IMR-90 (cell line): ENCODE measurements around the gene STAT4. TPM values are rescaled to one million over a fixed set of nuclear protein-coding genes. Genes with fewer than 3 reads are reported as not detected.

Experiments used
- ATAC-seq: fragments of 200-7000 bp; cut with Tn5 transposase; 2 replicates; pipeline ENCODE4 v1.9.1; 2020; ENCODE audit warnings: low read depth, mild to moderate bottlenecking, moderate library complexity
- BruUV-seq: library from RNA; stranded (reverse); fragments of 400-500 nt; replicated peaks from 2 replicates; lab custom pipeline; 2021; lab: Mats Ljungman, UMichigan
- CTCF ChIA-PET: fragments of 300-600 bp; formaldehyde crosslinking; extraction: SDS; loops from one replicate; lab custom pipeline; 2021; ENCODE audit warnings: antibody characterized with exemption; lab: Yijun Ruan, JAX
- POLR2A ChIA-PET: fragments of 300-600 bp; sonication (Branson Sonifier 250); formaldehyde crosslinking; loops from one replicate; lab custom pipeline; 2022; ENCODE audit warnings: antibody characterized with exemption; ENCODE audit not compliant: unreplicated experiment; lab: Charles Lee
- DNase-seq: peaks from one replicate; pipeline ENCODE4 v3.0.0; 2013
- H2AFZ ChIP-seq: replicated peaks from 2 replicates; pipeline ENCODE3; 2013; ENCODE audit warnings: low read length, mild to moderate bottlenecking; ENCODE audit not compliant: poor library complexity
- H2AK5ac ChIP-seq: 2 replicates; pipeline ENCODE4 v1.6.1; 2013; ENCODE audit warnings: low read depth, low read length, inconsistent platforms
- H2AK9ac ChIP-seq: replicated peaks from 2 replicates; pipeline ENCODE3; 2013; ENCODE audit warnings: mild to moderate bottlenecking, low read depth, low read length, moderate library complexity; ENCODE audit not compliant: poor library complexity
- H2BK120ac ChIP-seq: 2 replicates; pipeline ENCODE4 v1.6.1; 2013; ENCODE audit warnings: low read depth, low read length, inconsistent platforms
- H2BK15ac ChIP-seq: 3 replicates; pipeline ENCODE4 v1.6.1; 2013; ENCODE audit warnings: low read depth, low read length, inconsistent platforms
- H2BK20ac ChIP-seq: 2 replicates; pipeline ENCODE4 v1.6.1; 2013; ENCODE audit warnings: low read depth, mild to moderate bottlenecking, inconsistent platforms, low read length, moderate library complexity
- H2BK5ac ChIP-seq: 2 replicates; pipeline ENCODE4 v1.6.1; 2013; ENCODE audit warnings: mild to moderate bottlenecking, low read depth, low read length, inconsistent platforms; ENCODE audit not compliant: poor library complexity, severe bottlenecking
- H3K14ac ChIP-seq: replicated peaks from 2 replicates; pipeline ENCODE4 v1.6.1; 2013; ENCODE audit warnings: low read depth, low read length, inconsistent platforms
- H3K18ac ChIP-seq: 2 replicates; pipeline ENCODE4 v1.6.1; 2013; ENCODE audit warnings: low read depth, low read length, control low read depth
- H3K23ac ChIP-seq: 2 replicates; pipeline ENCODE4 v1.6.1; 2013; ENCODE audit warnings: low read depth, low read length, inconsistent platforms
- H3K27ac ChIP-seq: 2 replicates; pipeline ENCODE4 v1.5.1; 2013; ENCODE audit warnings: mild to moderate bottlenecking, control low read depth, low read length; ENCODE audit not compliant: insufficient read depth
- H3K27me3 ChIP-seq: 2 replicates; pipeline ENCODE4 v1.6.1; 2013; ENCODE audit warnings: low read length; ENCODE audit not compliant: control insufficient read depth, insufficient read depth
- H3K36me3 ChIP-seq: 2 replicates; pipeline ENCODE4 v1.6.1; 2013; ENCODE audit warnings: low read length, mixed read lengths; ENCODE audit not compliant: control insufficient read depth, insufficient read depth
- H3K4ac ChIP-seq: 2 replicates; pipeline ENCODE4 v1.6.1; 2013; ENCODE audit warnings: low read depth, low read length, inconsistent platforms
- H3K4me1 ChIP-seq: 2 replicates; pipeline ENCODE4 v1.6.1; 2013; ENCODE audit warnings: low read length, mixed read lengths; ENCODE audit not compliant: control insufficient read depth, insufficient read depth
- H3K4me2 ChIP-seq: 2 replicates; pipeline ENCODE4 v1.6.1; 2013; ENCODE audit warnings: low read depth, mild to moderate bottlenecking, control low read depth, low read length, moderate library complexity
- H3K4me3 ChIP-seq: 2 replicates; pipeline ENCODE4 v1.5.1; 2013; ENCODE audit warnings: low read depth, mild to moderate bottlenecking, control low read depth, low read length, moderate library complexity; ENCODE audit not compliant: insufficient read depth
- H3K56ac ChIP-seq: 2 replicates; pipeline ENCODE4 v1.6.1; 2013; ENCODE audit warnings: low read length, inconsistent platforms; ENCODE audit not compliant: insufficient read depth; ENCODE audit errors: extremely low read depth
- H3K79me1 ChIP-seq, 2 experiments: 2 replicates each; pipeline ENCODE4 v1.6.1; 2013; ENCODE audit warnings: low read length in 2 of 2, inconsistent platforms in 1 of 2, low read depth in 1 of 2
- H3K9ac ChIP-seq: 2 replicates; pipeline ENCODE4 v1.6.1; 2013; ENCODE audit warnings: low read depth, low read length, control low read depth
- H3K9me1 ChIP-seq: 2 replicates; pipeline ENCODE4 v1.6.1; 2013; ENCODE audit warnings: low read length, inconsistent platforms; ENCODE audit not compliant: insufficient read depth
- H3K9me3 ChIP-seq: 2 replicates; pipeline ENCODE4 v1.6.1; 2013; ENCODE audit warnings: low read length; ENCODE audit not compliant: control insufficient read depth, insufficient read depth
- H4K20me1 ChIP-seq: 2 replicates; pipeline ENCODE4 v1.6.1; 2013; ENCODE audit warnings: low read length, inconsistent platforms; ENCODE audit not compliant: insufficient read depth
- H4K5ac ChIP-seq: 2 replicates; pipeline ENCODE4 v1.6.1; 2013; ENCODE audit warnings: mild to moderate bottlenecking, low read depth, low read length, control low read depth
- H4K8ac ChIP-seq, 2 experiments: 2 replicates each; pipeline ENCODE4 v1.6.1; 2013; ENCODE audit warnings: low read depth in 2 of 2, low read length in 2 of 2, control low read depth in 1 of 2, inconsistent platforms in 1 of 2
- H4K91ac ChIP-seq: 2 replicates; pipeline ENCODE4 v1.6.1; 2013; ENCODE audit warnings: low read depth, low read length, inconsistent platforms; ENCODE audit not compliant: insufficient read depth
- BHLHE40 ChIP-seq: fragments of 150-350 bp; IDR thresholded peaks from 2 replicates; pipeline ENCODE4 v1.6.1; 2016; ENCODE audit warnings: mild to moderate bottlenecking, low read depth, low read length
- CHD1 ChIP-seq: IDR thresholded peaks from 2 replicates; pipeline ENCODE4 v1.6.1; 2012; ENCODE audit warnings: low read depth, low read length, improper control_type of control experiment
- FOS ChIP-seq: fragments of 150-350 bp; IDR thresholded peaks from 2 replicates; pipeline ENCODE4 v1.6.1; 2016; ENCODE audit warnings: low read depth, low read length
- MAFK ChIP-seq: IDR thresholded peaks from 2 replicates; pipeline ENCODE4 v1.6.1; 2012; ENCODE audit warnings: low read depth, low read length, improper control_type of control experiment
- MAZ ChIP-seq: IDR thresholded peaks from 2 replicates; pipeline ENCODE4 v1.6.1; 2012; ENCODE audit warnings: low read depth, mild to moderate bottlenecking, low read length, improper control_type of control experiment, moderate library complexity, borderline replicate concordance
- MXI1 ChIP-seq: IDR thresholded peaks from 2 replicates; pipeline ENCODE4 v1.6.1; 2012; ENCODE audit warnings: low read depth, mild to moderate bottlenecking, low read length, moderate library complexity, borderline replicate concordance
- NFE2L2 ChIP-seq: fragments of 150-350 bp; IDR thresholded peaks from 2 replicates; pipeline ENCODE4 v1.6.1; 2016; ENCODE audit warnings: low read depth, mild to moderate bottlenecking, low read length
- POLR2A ChIP-seq: IDR thresholded peaks from 2 replicates; pipeline ENCODE4 v1.6.1; 2012; ENCODE audit warnings: mild to moderate bottlenecking, low read depth, low read length
- RAD21 ChIP-seq: IDR thresholded peaks from 2 replicates; pipeline ENCODE4 v1.6.1; 2012; ENCODE audit warnings: low read length, improper control_type of control experiment
- RCOR1 ChIP-seq: IDR thresholded peaks from 2 replicates; pipeline ENCODE4 v1.6.1; 2012; ENCODE audit warnings: mild to moderate bottlenecking, low read length, improper control_type of control experiment; ENCODE audit not compliant: insufficient replicate concordance
- SMC3 ChIP-seq: fragments of 150-350 bp; IDR thresholded peaks from 2 replicates; pipeline ENCODE4 v1.6.1; 2016; ENCODE audit warnings: low read depth, mild to moderate bottlenecking, antibody characterized with exemption, low read length, moderate library complexity
- WGBS, 2 experiments: methylation state at CpG; one replicate each; pipeline versions ENCODE4 v1.1.5 to v1.1.7; 2013; ENCODE audit warnings: missing lambda C conversion rate in 2 of 2; ENCODE audit not compliant: insufficient read length in 1 of 2; ENCODE audit errors: extremely low coverage in 2 of 2; 5-methylcytosine and 5-hydroxymethylcytosine counted together
- dilution Hi-C: fragments of 300-500 bp; cut with HindIII; formaldehyde crosslinking; loops from one replicate; pipeline ENCODE4 v1.14.3; 2018; ENCODE audit warnings: low sequenced_read_pairs; ENCODE audit not compliant: unreplicated experiment
- in situ Hi-C: fragments of 300-500 bp; cut with MboI; formaldehyde crosslinking; loops from 3 replicates; pipeline ENCODE4 v1.14.3; 2019; ENCODE audit warnings: low sequenced_read_pairs, inconsistent platforms, mixed read lengths
- intact Hi-C: fragments of 100-400 bp; cut with micrococcal nuclease; formaldehyde crosslinking; loops from 2 replicates; pipeline ENCODE4 v1.10.0; 2022
- polyA plus RNA-seq, 3 experiments: library from polyadenylated mRNA; depleted of rRNA; stranded (reverse); fragments of >200 nt; gene quantifications; 2 replicates each; pipeline ENCODE4 v1.2.3, GENCODE V29; 2012; ENCODE audit warnings: low replicate concordance in 1 of 3
- total RNA-seq: library from RNA; depleted of rRNA; stranded (reverse); fragments of >200 nt; gene quantifications from 2 replicates; pipeline ENCODE4 v1.2.3, GENCODE V29; 2012
- TF ChIP-seq, protein P1 (sequence below): fragments of 150-350 bp; IDR thresholded peaks from 2 replicates; pipeline ENCODE4 v1.6.1; 2017; ENCODE audit warnings: mild to moderate bottlenecking, antibody characterized with exemption, low read length, low read depth
- TF ChIP-seq, protein P2 (sequence below): fragments of 150-350 bp; IDR thresholded peaks from 2 replicates; pipeline ENCODE4 v1.6.1; 2016; ENCODE audit warnings: low read depth, mild to moderate bottlenecking, low read length, moderate library complexity, borderline replicate concordance
- TF ChIP-seq, protein P3 (sequence below): conservative IDR thresholded peaks from 2 replicates; pipeline ENCODE4 v1.5.1; 2012; ENCODE audit warnings: mild to moderate bottlenecking, low read depth, low read length, improper control_type of control experiment

Gene STAT4
- total and polyA plus RNA-seq, 2 of the 4 experiments (the other 2 are of a cell fraction) = 0.36 to 0.48 TPM

DNA sequence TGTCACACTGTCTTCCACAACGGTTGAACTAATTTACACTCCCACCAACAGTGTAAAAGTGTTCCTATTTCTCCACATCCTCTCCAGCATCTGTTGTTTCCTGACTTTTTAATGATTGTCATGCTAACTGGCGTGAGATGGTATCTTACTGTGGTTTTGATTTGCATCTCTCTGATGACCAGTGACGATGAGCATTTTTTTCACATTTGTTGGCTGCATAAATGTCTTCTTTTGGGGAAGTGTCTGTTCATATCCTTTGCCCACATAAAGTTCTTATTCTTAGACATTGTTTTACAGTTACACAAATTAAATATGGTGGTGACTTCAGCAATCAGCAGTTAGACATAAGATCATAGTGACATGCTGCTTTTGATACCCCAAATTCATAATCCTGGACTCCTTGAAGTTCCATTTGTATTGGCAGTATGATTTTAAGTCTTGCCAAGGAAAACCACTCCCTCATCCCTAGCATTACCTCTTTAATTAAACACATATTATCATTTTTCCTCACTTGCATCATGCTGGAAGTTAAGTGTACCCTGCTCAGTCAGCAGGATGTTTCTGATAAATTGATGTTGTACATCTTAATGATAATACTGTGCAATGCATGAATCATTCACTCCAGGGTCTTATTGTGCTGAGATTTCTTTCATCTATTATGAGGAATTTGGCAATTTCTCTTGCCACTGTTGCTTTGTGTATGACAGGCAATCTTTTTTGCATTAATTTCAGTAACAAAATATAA is 69.2 kb downstream of the STAT4 start:
- Histone ChIP-seq H3K9me1 (no peaks in the 10 kb centered on the region), H4K5ac (no peak overlapping the region), H3K56ac (no peak overlapping the region), H3K4me1 (no peaks in the 10 kb centered on the region), H3K4me3 (no peak overlapping the region), H4K91ac (no peak overlapping the region), H3K36me3 (no peaks in the 10 kb centered on the region), H3K23ac (no peak overlapping the region), H3K79me1 (no peaks in the 10 kb centered on the region), H3K4ac (no peak overlapping the region), H2BK15ac (no peak overlapping the region), H3K14ac (no peak overlapping the region), H2AK9ac (no peak overlapping the region), H2BK120ac (no peak overlapping the region), H4K8ac (no peak overlapping the region), H3K27me3 (no peaks in the 10 kb centered on the region), H2AFZ (no peak overlapping the region), H3K4me2 (no peak overlapping the region), H3K27ac (no peak overlapping the region), H3K9me3 (no peaks in the 10 kb centered on the region), H3K9ac (no peak overlapping the region), H3K18ac (no peak overlapping the region), H4K20me1 (no peaks in the 10 kb centered on the region), H2BK20ac (no peak overlapping the region), H2BK5ac (no peak overlapping the region), H2AK5ac (no peak overlapping the region)
- BruUV-seq = no TSS peak
- in situ Hi-C loops = no loop called here
- CTCF ChIA-PET = no interaction called here
- dilution Hi-C loops = no loop called here
- intact Hi-C loops = no loop called here
- TF ChIP-seq MAZ (no peak), POLR2A (no peak), BHLHE40 (no peak), RAD21 (no peak), MXI1 (no peak), SMC3 (no peak), MAFK (no peak), RCOR1 (no peak), FOS (no peak), CHD1 (no peak), NFE2L2 (no peak)
- TF ChIP-seq, protein P1, sequence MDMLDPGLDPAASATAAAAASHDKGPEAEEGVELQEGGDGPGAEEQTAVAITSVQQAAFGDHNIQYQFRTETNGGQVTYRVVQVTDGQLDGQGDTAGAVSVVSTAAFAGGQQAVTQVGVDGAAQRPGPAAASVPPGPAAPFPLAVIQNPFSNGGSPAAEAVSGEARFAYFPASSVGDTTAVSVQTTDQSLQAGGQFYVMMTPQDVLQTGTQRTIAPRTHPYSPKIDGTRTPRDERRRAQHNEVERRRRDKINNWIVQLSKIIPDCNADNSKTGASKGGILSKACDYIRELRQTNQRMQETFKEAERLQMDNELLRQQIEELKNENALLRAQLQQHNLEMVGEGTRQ = no peak
- TF ChIP-seq, protein P2, sequence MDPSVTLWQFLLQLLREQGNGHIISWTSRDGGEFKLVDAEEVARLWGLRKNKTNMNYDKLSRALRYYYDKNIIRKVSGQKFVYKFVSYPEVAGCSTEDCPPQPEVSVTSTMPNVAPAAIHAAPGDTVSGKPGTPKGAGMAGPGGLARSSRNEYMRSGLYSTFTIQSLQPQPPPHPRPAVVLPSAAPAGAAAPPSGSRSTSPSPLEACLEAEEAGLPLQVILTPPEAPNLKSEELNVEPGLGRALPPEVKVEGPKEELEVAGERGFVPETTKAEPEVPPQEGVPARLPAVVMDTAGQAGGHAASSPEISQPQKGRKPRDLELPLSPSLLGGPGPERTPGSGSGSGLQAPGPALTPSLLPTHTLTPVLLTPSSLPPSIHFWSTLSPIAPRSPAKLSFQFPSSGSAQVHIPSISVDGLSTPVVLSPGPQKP = no peak
- TF ChIP-seq, protein P3, sequence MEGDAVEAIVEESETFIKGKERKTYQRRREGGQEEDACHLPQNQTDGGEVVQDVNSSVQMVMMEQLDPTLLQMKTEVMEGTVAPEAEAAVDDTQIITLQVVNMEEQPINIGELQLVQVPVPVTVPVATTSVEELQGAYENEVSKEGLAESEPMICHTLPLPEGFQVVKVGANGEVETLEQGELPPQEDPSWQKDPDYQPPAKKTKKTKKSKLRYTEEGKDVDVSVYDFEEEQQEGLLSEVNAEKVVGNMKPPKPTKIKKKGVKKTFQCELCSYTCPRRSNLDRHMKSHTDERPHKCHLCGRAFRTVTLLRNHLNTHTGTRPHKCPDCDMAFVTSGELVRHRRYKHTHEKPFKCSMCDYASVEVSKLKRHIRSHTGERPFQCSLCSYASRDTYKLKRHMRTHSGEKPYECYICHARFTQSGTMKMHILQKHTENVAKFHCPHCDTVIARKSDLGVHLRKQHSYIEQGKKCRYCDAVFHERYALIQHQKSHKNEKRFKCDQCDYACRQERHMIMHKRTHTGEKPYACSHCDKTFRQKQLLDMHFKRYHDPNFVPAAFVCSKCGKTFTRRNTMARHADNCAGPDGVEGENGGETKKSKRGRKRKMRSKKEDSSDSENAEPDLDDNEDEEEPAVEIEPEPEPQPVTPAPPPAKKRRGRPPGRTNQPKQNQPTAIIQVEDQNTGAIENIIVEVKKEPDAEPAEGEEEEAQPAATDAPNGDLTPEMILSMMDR = no peak
- DNase-seq (no peak), ATAC-seq (no peak)
- POLR2A ChIA-PET = no interaction called here
- WGBS, 2 experiments = no CpG with 5 or more reads among the region's 3 CpGs
